IMR-90 (cell line): Measurements from ENCODE around the gene GRIN2A. TPM values are rescaled to one million over a fixed set of nuclear protein-coding genes. Genes with fewer than 3 reads are reported as not detected.

Experiments used
- ATAC-seq: fragments of 200-7000 bp; cut with Tn5 transposase; 2 replicates; pipeline ENCODE4 v1.9.1; 2020; ENCODE audit warnings: low read depth, mild to moderate bottlenecking, moderate library complexity
- BruUV-seq: library from RNA; stranded (reverse); fragments of 400-500 nt; replicated peaks from 2 replicates; lab custom pipeline; 2021; lab: Mats Ljungman, UMichigan
- CTCF ChIA-PET: fragments of 300-600 bp; formaldehyde crosslinking; extraction: SDS; loops from one replicate; lab custom pipeline; 2021; ENCODE audit warnings: antibody characterized with exemption; lab: Yijun Ruan, JAX
- POLR2A ChIA-PET: fragments of 300-600 bp; sonication (Branson Sonifier 250); formaldehyde crosslinking; loops from one replicate; lab custom pipeline; 2022; ENCODE audit warnings: antibody characterized with exemption; ENCODE audit not compliant: unreplicated experiment; lab: Charles Lee
- DNase-seq: peaks from one replicate; pipeline ENCODE4 v3.0.0; 2013
- H2AFZ ChIP-seq: replicated peaks from 2 replicates; pipeline ENCODE3; 2013; ENCODE audit warnings: low read length, mild to moderate bottlenecking; ENCODE audit not compliant: poor library complexity
- H2AK5ac ChIP-seq: 2 replicates; pipeline ENCODE4 v1.6.1; 2013; ENCODE audit warnings: low read depth, low read length, inconsistent platforms
- H2AK9ac ChIP-seq: replicated peaks from 2 replicates; pipeline ENCODE3; 2013; ENCODE audit warnings: mild to moderate bottlenecking, low read depth, low read length, moderate library complexity; ENCODE audit not compliant: poor library complexity
- H2BK120ac ChIP-seq: 2 replicates; pipeline ENCODE4 v1.6.1; 2013; ENCODE audit warnings: low read depth, low read length, inconsistent platforms
- H2BK15ac ChIP-seq: 3 replicates; pipeline ENCODE4 v1.6.1; 2013; ENCODE audit warnings: low read depth, low read length, inconsistent platforms
- H2BK20ac ChIP-seq: 2 replicates; pipeline ENCODE4 v1.6.1; 2013; ENCODE audit warnings: low read depth, mild to moderate bottlenecking, inconsistent platforms, low read length, moderate library complexity
- H2BK5ac ChIP-seq: 2 replicates; pipeline ENCODE4 v1.6.1; 2013; ENCODE audit warnings: mild to moderate bottlenecking, low read depth, low read length, inconsistent platforms; ENCODE audit not compliant: poor library complexity, severe bottlenecking
- H3K14ac ChIP-seq: replicated peaks from 2 replicates; pipeline ENCODE4 v1.6.1; 2013; ENCODE audit warnings: low read depth, low read length, inconsistent platforms
- H3K18ac ChIP-seq: 2 replicates; pipeline ENCODE4 v1.6.1; 2013; ENCODE audit warnings: low read depth, low read length, control low read depth
- H3K23ac ChIP-seq: 2 replicates; pipeline ENCODE4 v1.6.1; 2013; ENCODE audit warnings: low read depth, low read length, inconsistent platforms
- H3K27ac ChIP-seq: 2 replicates; pipeline ENCODE4 v1.5.1; 2013; ENCODE audit warnings: mild to moderate bottlenecking, control low read depth, low read length; ENCODE audit not compliant: insufficient read depth
- H3K27me3 ChIP-seq: 2 replicates; pipeline ENCODE4 v1.6.1; 2013; ENCODE audit warnings: low read length; ENCODE audit not compliant: control insufficient read depth, insufficient read depth
- H3K36me3 ChIP-seq: 2 replicates; pipeline ENCODE4 v1.6.1; 2013; ENCODE audit warnings: low read length, mixed read lengths; ENCODE audit not compliant: control insufficient read depth, insufficient read depth
- H3K4ac ChIP-seq: 2 replicates; pipeline ENCODE4 v1.6.1; 2013; ENCODE audit warnings: low read depth, low read length, inconsistent platforms
- H3K4me1 ChIP-seq: 2 replicates; pipeline ENCODE4 v1.6.1; 2013; ENCODE audit warnings: low read length, mixed read lengths; ENCODE audit not compliant: control insufficient read depth, insufficient read depth
- H3K4me2 ChIP-seq: 2 replicates; pipeline ENCODE4 v1.6.1; 2013; ENCODE audit warnings: low read depth, mild to moderate bottlenecking, control low read depth, low read length, moderate library complexity
- H3K4me3 ChIP-seq: 2 replicates; pipeline ENCODE4 v1.5.1; 2013; ENCODE audit warnings: low read depth, mild to moderate bottlenecking, control low read depth, low read length, moderate library complexity; ENCODE audit not compliant: insufficient read depth
- H3K56ac ChIP-seq: 2 replicates; pipeline ENCODE4 v1.6.1; 2013; ENCODE audit warnings: low read length, inconsistent platforms; ENCODE audit not compliant: insufficient read depth; ENCODE audit errors: extremely low read depth
- H3K79me1 ChIP-seq, 2 experiments: 2 replicates each; pipeline ENCODE4 v1.6.1; 2013; ENCODE audit warnings: low read length in 2 of 2, inconsistent platforms in 1 of 2, low read depth in 1 of 2
- H3K9ac ChIP-seq: 2 replicates; pipeline ENCODE4 v1.6.1; 2013; ENCODE audit warnings: low read depth, low read length, control low read depth
- H3K9me1 ChIP-seq: 2 replicates; pipeline ENCODE4 v1.6.1; 2013; ENCODE audit warnings: low read length, inconsistent platforms; ENCODE audit not compliant: insufficient read depth
- H3K9me3 ChIP-seq: 2 replicates; pipeline ENCODE4 v1.6.1; 2013; ENCODE audit warnings: low read length; ENCODE audit not compliant: control insufficient read depth, insufficient read depth
- H4K20me1 ChIP-seq: 2 replicates; pipeline ENCODE4 v1.6.1; 2013; ENCODE audit warnings: low read length, inconsistent platforms; ENCODE audit not compliant: insufficient read depth
- H4K5ac ChIP-seq: 2 replicates; pipeline ENCODE4 v1.6.1; 2013; ENCODE audit warnings: mild to moderate bottlenecking, low read depth, low read length, control low read depth
- H4K8ac ChIP-seq, 2 experiments: 2 replicates each; pipeline ENCODE4 v1.6.1; 2013; ENCODE audit warnings: low read depth in 2 of 2, low read length in 2 of 2, control low read depth in 1 of 2, inconsistent platforms in 1 of 2
- H4K91ac ChIP-seq: 2 replicates; pipeline ENCODE4 v1.6.1; 2013; ENCODE audit warnings: low read depth, low read length, inconsistent platforms; ENCODE audit not compliant: insufficient read depth
- BHLHE40 ChIP-seq: fragments of 150-350 bp; IDR thresholded peaks from 2 replicates; pipeline ENCODE4 v1.6.1; 2016; ENCODE audit warnings: mild to moderate bottlenecking, low read depth, low read length
- MAFK ChIP-seq: IDR thresholded peaks from 2 replicates; pipeline ENCODE4 v1.6.1; 2012; ENCODE audit warnings: low read depth, low read length, improper control_type of control experiment
- MXI1 ChIP-seq: IDR thresholded peaks from 2 replicates; pipeline ENCODE4 v1.6.1; 2012; ENCODE audit warnings: low read depth, mild to moderate bottlenecking, low read length, moderate library complexity, borderline replicate concordance
- NFE2L2 ChIP-seq: fragments of 150-350 bp; IDR thresholded peaks from 2 replicates; pipeline ENCODE4 v1.6.1; 2016; ENCODE audit warnings: low read depth, mild to moderate bottlenecking, low read length
- RAD21 ChIP-seq: IDR thresholded peaks from 2 replicates; pipeline ENCODE4 v1.6.1; 2012; ENCODE audit warnings: low read length, improper control_type of control experiment
- RFX5 ChIP-seq: IDR thresholded peaks from 2 replicates; pipeline ENCODE4 v1.8.0; 2012; ENCODE audit warnings: low read depth, mild to moderate bottlenecking, low read length, moderate library complexity
- WGBS, 2 experiments: methylation state at CpG; one replicate each; pipeline versions ENCODE4 v1.1.5 to v1.1.7; 2013; ENCODE audit warnings: missing lambda C conversion rate in 2 of 2; ENCODE audit not compliant: insufficient read length in 1 of 2; ENCODE audit errors: extremely low coverage in 2 of 2; 5-methylcytosine and 5-hydroxymethylcytosine counted together
- dilution Hi-C: fragments of 300-500 bp; cut with HindIII; formaldehyde crosslinking; loops from one replicate; pipeline ENCODE4 v1.14.3; 2018; ENCODE audit warnings: low sequenced_read_pairs; ENCODE audit not compliant: unreplicated experiment
- in situ Hi-C: fragments of 300-500 bp; cut with MboI; formaldehyde crosslinking; loops from 3 replicates; pipeline ENCODE4 v1.14.3; 2019; ENCODE audit warnings: low sequenced_read_pairs, inconsistent platforms, mixed read lengths
- intact Hi-C: fragments of 100-400 bp; cut with micrococcal nuclease; formaldehyde crosslinking; loops from 2 replicates; pipeline ENCODE4 v1.10.0; 2022
- polyA plus RNA-seq, 3 experiments: library from polyadenylated mRNA; depleted of rRNA; stranded (reverse); fragments of >200 nt; gene quantifications; 2 replicates each; pipeline ENCODE4 v1.2.3, GENCODE V29; 2012; ENCODE audit warnings: low replicate concordance in 1 of 3
- total RNA-seq: library from RNA; depleted of rRNA; stranded (reverse); fragments of >200 nt; gene quantifications from 2 replicates; pipeline ENCODE4 v1.2.3, GENCODE V29; 2012
- TF ChIP-seq, protein P1 (sequence below): fragments of 150-350 bp; IDR thresholded peaks from 2 replicates; pipeline ENCODE4 v1.6.1; 2017; ENCODE audit warnings: mild to moderate bottlenecking, antibody characterized with exemption, low read length, low read depth
- TF ChIP-seq, protein P2 (sequence below): fragments of 150-350 bp; IDR thresholded peaks from 2 replicates; pipeline ENCODE4 v1.6.1; 2016; ENCODE audit warnings: low read depth, mild to moderate bottlenecking, low read length, moderate library complexity, borderline replicate concordance

Gene GRIN2A
- total and polyA plus RNA-seq, 2 of the 4 experiments (the other 2 are of a cell fraction): under 0.01 TPM; not detected in 1

DNA sequence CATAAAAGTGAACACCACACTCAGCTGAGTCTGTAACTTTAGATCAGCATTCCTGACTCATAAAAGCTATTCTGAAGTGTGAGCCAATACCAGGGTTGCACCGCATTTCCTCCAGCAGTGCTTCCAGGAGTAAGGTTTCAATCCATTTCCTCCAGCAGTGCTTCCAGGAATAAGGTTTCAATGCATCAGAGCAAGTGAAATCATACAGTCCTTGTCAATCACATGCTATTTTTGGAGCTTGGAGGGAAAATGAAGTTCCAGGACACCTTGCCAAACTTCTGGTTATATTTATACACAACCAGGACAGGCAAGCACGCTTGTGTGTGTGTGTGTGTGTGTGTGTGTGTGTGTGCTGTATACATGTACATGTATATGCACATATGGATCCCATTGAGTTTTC lies 327.6 kb downstream of the GRIN2A start:
- Histone ChIP-seq H3K4me2 (no peak overlapping the region), H3K23ac (no peak overlapping the region), H4K20me1 (no peaks in the 10 kb centered on the region), H2BK5ac (no peak overlapping the region), H3K9me3 (peaks cover 8% of the 10 kb centered on the region), H3K14ac (no peak overlapping the region), H3K79me1 (no peaks in the 10 kb centered on the region), H4K8ac (no peak overlapping the region), H3K36me3 (no peaks in the 10 kb centered on the region), H3K4ac (no peak overlapping the region), H3K27me3 (no peaks in the 10 kb centered on the region), H3K27ac (no peak overlapping the region), H3K56ac (no peak overlapping the region), H3K18ac (no peak overlapping the region), H2AK5ac (no peak overlapping the region), H2BK15ac (no peak overlapping the region), H3K4me3 (no peak overlapping the region), H2BK120ac (no peak overlapping the region), H3K4me1 (no peaks in the 10 kb centered on the region), H2BK20ac (no peak overlapping the region), H2AK9ac (no peak overlapping the region), H3K9ac (no peak overlapping the region), H3K9me1 (no peaks in the 10 kb centered on the region), H4K91ac (no peak overlapping the region), H2AFZ (no peak overlapping the region), H4K5ac (no peak overlapping the region)
- ChIA-PET CTCF (no interaction called here), POLR2A (no interaction called here)
- WGBS, 2 experiments: 14% methylated on average over 1 of the region's 2 CpGs; no CpG with 5 or more reads in 1 of the 2 experiments
- DNase-seq (no peak), ATAC-seq (no peak)
- intact Hi-C loops (no loop called here), dilution Hi-C loops (no loop called here), in situ Hi-C loops (no loop called here)
- no TSS peak for BruUV-seq
- TF ChIP-seq NFE2L2 (no peak), RAD21 (no peak), MAFK (no peak), MXI1 (no peak), RFX5 (no peak), BHLHE40 (no peak)
- TF ChIP-seq, protein P1, sequence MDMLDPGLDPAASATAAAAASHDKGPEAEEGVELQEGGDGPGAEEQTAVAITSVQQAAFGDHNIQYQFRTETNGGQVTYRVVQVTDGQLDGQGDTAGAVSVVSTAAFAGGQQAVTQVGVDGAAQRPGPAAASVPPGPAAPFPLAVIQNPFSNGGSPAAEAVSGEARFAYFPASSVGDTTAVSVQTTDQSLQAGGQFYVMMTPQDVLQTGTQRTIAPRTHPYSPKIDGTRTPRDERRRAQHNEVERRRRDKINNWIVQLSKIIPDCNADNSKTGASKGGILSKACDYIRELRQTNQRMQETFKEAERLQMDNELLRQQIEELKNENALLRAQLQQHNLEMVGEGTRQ: no peak
- TF ChIP-seq, protein P2, sequence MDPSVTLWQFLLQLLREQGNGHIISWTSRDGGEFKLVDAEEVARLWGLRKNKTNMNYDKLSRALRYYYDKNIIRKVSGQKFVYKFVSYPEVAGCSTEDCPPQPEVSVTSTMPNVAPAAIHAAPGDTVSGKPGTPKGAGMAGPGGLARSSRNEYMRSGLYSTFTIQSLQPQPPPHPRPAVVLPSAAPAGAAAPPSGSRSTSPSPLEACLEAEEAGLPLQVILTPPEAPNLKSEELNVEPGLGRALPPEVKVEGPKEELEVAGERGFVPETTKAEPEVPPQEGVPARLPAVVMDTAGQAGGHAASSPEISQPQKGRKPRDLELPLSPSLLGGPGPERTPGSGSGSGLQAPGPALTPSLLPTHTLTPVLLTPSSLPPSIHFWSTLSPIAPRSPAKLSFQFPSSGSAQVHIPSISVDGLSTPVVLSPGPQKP: no peak
